ENCODE data around the gene PHEX.

PHEX gene

DNA sequence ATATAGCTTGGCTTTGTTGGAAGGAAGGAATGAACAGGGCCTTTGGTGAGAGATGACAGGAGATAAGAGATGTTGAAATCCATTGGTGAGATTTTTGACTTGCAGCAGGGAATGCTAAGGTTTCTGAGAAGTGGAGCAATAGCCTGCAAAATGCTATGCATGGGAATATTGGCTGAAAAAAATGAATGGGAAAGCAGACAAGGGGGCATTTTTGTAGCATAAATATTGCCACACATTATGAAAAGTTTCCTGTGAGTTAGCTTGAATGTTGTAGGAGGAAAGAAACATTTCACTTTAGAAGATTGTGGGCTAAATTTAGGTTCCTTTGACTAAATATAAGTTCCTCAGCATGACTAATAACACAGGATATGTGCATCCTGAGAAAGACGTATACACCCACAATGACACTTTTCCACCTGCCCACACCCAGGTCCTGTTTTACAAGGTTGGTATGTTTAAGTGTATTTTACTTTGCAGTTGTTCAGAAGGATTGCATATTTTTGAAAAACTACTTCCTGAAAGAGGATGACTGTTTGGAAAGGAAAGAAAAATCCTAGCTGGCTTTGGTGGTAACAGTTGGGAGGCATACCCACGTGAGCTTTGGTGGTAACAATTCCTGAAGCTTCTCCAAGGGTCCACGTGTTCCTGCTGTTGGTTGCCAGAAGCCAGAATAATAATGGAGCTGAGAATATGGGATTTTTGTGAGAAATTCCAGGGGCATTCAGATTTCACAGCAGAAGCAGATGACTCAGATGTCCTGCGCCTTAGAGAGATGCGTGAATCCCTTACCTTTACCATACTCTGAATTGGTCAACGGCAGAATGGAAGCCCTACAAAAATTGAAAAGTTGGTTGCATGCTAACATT is 28.5 kb downstream of the PHEX start:
- TF ChIP-seq, protein P1, sequence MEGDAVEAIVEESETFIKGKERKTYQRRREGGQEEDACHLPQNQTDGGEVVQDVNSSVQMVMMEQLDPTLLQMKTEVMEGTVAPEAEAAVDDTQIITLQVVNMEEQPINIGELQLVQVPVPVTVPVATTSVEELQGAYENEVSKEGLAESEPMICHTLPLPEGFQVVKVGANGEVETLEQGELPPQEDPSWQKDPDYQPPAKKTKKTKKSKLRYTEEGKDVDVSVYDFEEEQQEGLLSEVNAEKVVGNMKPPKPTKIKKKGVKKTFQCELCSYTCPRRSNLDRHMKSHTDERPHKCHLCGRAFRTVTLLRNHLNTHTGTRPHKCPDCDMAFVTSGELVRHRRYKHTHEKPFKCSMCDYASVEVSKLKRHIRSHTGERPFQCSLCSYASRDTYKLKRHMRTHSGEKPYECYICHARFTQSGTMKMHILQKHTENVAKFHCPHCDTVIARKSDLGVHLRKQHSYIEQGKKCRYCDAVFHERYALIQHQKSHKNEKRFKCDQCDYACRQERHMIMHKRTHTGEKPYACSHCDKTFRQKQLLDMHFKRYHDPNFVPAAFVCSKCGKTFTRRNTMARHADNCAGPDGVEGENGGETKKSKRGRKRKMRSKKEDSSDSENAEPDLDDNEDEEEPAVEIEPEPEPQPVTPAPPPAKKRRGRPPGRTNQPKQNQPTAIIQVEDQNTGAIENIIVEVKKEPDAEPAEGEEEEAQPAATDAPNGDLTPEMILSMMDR (IDR thresholded peaks at IDR 0.05; ENCODE audit: insufficient read depth, low read length, poor library complexity, severe bottlenecking), result no peak
- no peak for TF ChIP-seq EZH2phosphoT487 (conservative IDR thresholded peaks at IDR 0.05; ENCODE audit: low read length)
- Histone ChIP-seq H3F3A (ENCODE audit: insufficient read depth) (no peaks in the 10 kb centered on the region), H4K20me1 (ENCODE audit: low read depth, low read length) (no peaks in the 10 kb centered on the region), H3K9ac (ENCODE audit: low read length) (no peak overlapping the region), H3K9me3 (ENCODE audit: insufficient read depth, low read length) (no peaks in the 10 kb centered on the region), H3K27me3 (ENCODE audit: low read length) (no peaks in the 10 kb centered on the region), H3K9me2 (replicated peaks; ENCODE audit: insufficient read depth, low read length) (no peaks in the 10 kb centered on the region), H2AFZ (ENCODE audit: low read depth, low read length, severe bottlenecking) (no peak overlapping the region), H3K79me2 (ENCODE audit: insufficient read depth, low read length) (no peaks in the 10 kb centered on the region), H3K4me3 (ENCODE audit: insufficient read depth, low read length, poor library complexity, severe bottlenecking) (no peak overlapping the region), H3K4me2 (ENCODE audit: low read depth, low read length, poor library complexity, severe bottlenecking) (no peak overlapping the region), H3K36me3 (ENCODE audit: low read length) (no peaks in the 10 kb centered on the region), H3K27ac (ENCODE audit: low read depth, low read length) (no peak overlapping the region)

DNA sequence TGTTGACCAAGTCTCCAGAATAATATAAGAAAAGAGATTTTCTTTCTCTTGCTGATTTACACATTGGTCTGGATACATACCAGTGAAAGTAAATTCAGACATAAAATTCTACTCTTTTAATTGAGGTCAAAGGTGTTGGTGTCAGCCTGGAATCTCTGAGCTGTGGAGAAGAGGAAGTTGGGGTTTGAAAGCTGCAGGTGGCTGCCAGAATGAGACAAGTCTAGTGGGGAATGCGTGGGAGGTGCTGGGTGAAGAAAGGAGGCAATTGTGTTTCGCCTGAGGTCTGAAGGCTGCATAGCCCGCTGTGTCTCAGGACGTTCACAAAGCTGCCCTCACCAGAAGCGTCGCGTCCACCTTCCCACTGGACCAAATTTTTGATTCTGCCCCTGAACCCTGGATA is 31.2 kb downstream of the PHEX start:
- H3K4me2 ChIP-seq (ENCODE audit: low read depth, low read length, poor library complexity, severe bottlenecking), result peak overlapping the region; percentile 33
- no peaks in the 10 kb centered on the region for H3K27me3 ChIP-seq (ENCODE audit: low read length)
- H3K4me3 ChIP-seq (ENCODE audit: insufficient read depth, low read length, poor library complexity, severe bottlenecking), result no peak overlapping the region
- no peaks in the 10 kb centered on the region for H3K79me2 ChIP-seq (ENCODE audit: insufficient read depth, low read length)
- no peak overlapping the region for H2AFZ ChIP-seq (ENCODE audit: low read depth, low read length, severe bottlenecking)
- peak overlapping the region; percentile 41; the same call in 1 of the 2 replicates for H3K27ac ChIP-seq (ENCODE audit: low read depth, low read length)
- H3K9me3 ChIP-seq (ENCODE audit: insufficient read depth, low read length), result no peaks in the 10 kb centered on the region
- H4K20me1 ChIP-seq (ENCODE audit: low read depth, low read length), result no peaks in the 10 kb centered on the region
- no peaks in the 10 kb centered on the region for H3F3A ChIP-seq (ENCODE audit: insufficient read depth)
- no peaks in the 10 kb centered on the region for H3K36me3 ChIP-seq (ENCODE audit: low read length)
- TF ChIP-seq, protein P1 (IDR thresholded peaks at IDR 0.05; ENCODE audit: insufficient read depth, low read length, poor library complexity, severe bottlenecking), result no peak
- no peak for TF ChIP-seq EZH2phosphoT487 (conservative IDR thresholded peaks at IDR 0.05; ENCODE audit: low read length)
- no peaks in the 10 kb centered on the region for H3K9me2 ChIP-seq (replicated peaks; ENCODE audit: insufficient read depth, low read length)
- no peak overlapping the region for H3K9ac ChIP-seq (ENCODE audit: low read length)

DNA sequence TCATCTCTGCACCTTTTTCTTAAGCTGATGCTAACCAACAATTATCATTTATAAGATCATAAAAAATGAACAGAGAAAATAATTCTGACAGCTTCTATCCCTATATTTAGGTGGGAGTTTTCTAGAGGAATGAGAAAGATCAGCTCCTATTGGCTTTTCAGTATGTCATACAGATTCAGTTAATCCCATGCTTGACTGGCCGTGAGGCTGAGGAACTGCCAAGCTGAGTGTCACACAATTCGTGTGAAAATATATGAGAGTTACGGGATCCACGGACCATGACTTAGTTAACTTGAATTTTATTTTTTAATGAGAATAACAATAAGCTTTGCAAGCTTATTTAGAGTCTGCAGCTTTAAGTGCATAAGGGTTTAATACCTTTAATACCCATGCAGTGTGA is 37.5 kb downstream of the PHEX start:
- Histone ChIP-seq H3K9ac (ENCODE audit: low read length) (no peak overlapping the region), H4K20me1 (ENCODE audit: low read depth, low read length) (no peaks in the 10 kb centered on the region), H3K27me3 (ENCODE audit: low read length) (no peaks in the 10 kb centered on the region), H2AFZ (ENCODE audit: low read depth, low read length, severe bottlenecking) (no peak overlapping the region), H3K4me2 (ENCODE audit: low read depth, low read length, poor library complexity, severe bottlenecking) (no peak overlapping the region), H3K4me3 (ENCODE audit: insufficient read depth, low read length, poor library complexity, severe bottlenecking) (no peak overlapping the region), H3K9me2 (replicated peaks; ENCODE audit: insufficient read depth, low read length) (no peaks in the 10 kb centered on the region), H3F3A (ENCODE audit: insufficient read depth) (no peaks in the 10 kb centered on the region), H3K79me2 (ENCODE audit: insufficient read depth, low read length) (no peaks in the 10 kb centered on the region), H3K27ac (ENCODE audit: low read depth, low read length) (no peak overlapping the region), H3K9me3 (ENCODE audit: insufficient read depth, low read length) (no peaks in the 10 kb centered on the region), H3K36me3 (ENCODE audit: low read length) (no peaks in the 10 kb centered on the region)
- no peak for TF ChIP-seq EZH2phosphoT487 (conservative IDR thresholded peaks at IDR 0.05; ENCODE audit: low read length)
- TF ChIP-seq, protein P1 (IDR thresholded peaks at IDR 0.05; ENCODE audit: insufficient read depth, low read length, poor library complexity, severe bottlenecking), result no peak
